ENCODE results near the gene SERPINB6.

- no peak for TF ChIP-seq CTCF (conservative IDR thresholded peaks at IDR 0.05)
- TF ChIP-seq EZH2 (IDR thresholded peaks at IDR 0.05; ENCODE audit: low read depth): no peak
Measured at GRCh38 chr6:2931055-2931454, 40.3 kb downstream of the SERPINB6 start.
